K562 (cell line): ENCODE measurements around the gene MAML3. TPM values are rescaled to one million over a fixed set of nuclear protein-coding genes. Genes with fewer than 3 reads are reported as not detected.

Source experiments
- ATAC-seq: fragments of 200-7000 bp; cut with Tn5 transposase; 3 replicates; pipeline ENCODE4 v1.9.1; 2020; ENCODE audit warnings: moderate library complexity
- BruUV-seq: library from RNA; stranded (reverse); fragments of 400-500 nt; replicated peaks from 2 replicates; lab custom pipeline; 2021; lab: Mats Ljungman, UMichigan
- CTCF ChIA-PET: fragments of 300-600 bp; formaldehyde crosslinking; extraction: SDS; loops from one replicate; lab custom pipeline; 2021; ENCODE audit warnings: low intra/inter-chr PET ratio; lab: Yijun Ruan, JAX
- POLR2A ChIA-PET: fragments of 300-600, 350-650 bp; sonication (Branson Sonifier 250); formaldehyde crosslinking; extraction: SDS; loops from one replicate; lab custom pipeline; 2021; ENCODE audit warnings: antibody characterized with exemption, inconsistent platforms; lab: Yijun Ruan, JAX
- DNase-seq, 4 experiments: peaks; one replicate each; pipeline versions ENCODE4 v3.0.0 to v3.0.0-alpha.2; 2011 to 2018; ENCODE audit warnings: low spot score in 3 of 4, mixed read lengths in 3 of 4; ENCODE audit errors: extremely low read depth in 1 of 4
- FAIRE-seq: peaks from 2 replicates; lab custom pipeline; 2011; peaks lifted over from hg19 to GRCh38; lab: Jason Lieb, UNC
- H2AFZ ChIP-seq: 2 replicates; pipeline ENCODE4 v1.6.0; 2011; ENCODE audit warnings: low read depth, low read length, control low read depth, inconsistent platforms
- H3K27ac ChIP-seq: fragments of 200-600 bp; 3 replicates; pipeline ENCODE4 v1.8.0; 2011; ENCODE audit warnings: low read depth, mild to moderate bottlenecking, control low read depth, inconsistent platforms, low read length, moderate library complexity, mixed read lengths; ENCODE audit errors: extremely low read depth
- H3K27me3 ChIP-seq, 2 experiments: fragments of 300-600 bp in 1 of 2; 2 replicates in 1 of 2; 3 replicates in 1 of 2; pipeline versions ENCODE4 v1.6.0 to v1.8.0; 2011; ENCODE audit warnings: inconsistent platforms in 2 of 2, low read length in 2 of 2, mild to moderate bottlenecking in 1 of 2, mixed read lengths in 1 of 2, moderate library complexity in 1 of 2; ENCODE audit not compliant: control insufficient read depth in 2 of 2, insufficient read depth in 2 of 2
- H3K36me3 ChIP-seq: fragments of 300-600 bp; 3 replicates; pipeline ENCODE4 v1.8.0; 2011; ENCODE audit warnings: mild to moderate bottlenecking, low read length, inconsistent platforms; ENCODE audit not compliant: control insufficient read depth, insufficient read depth
- H3K4me1 ChIP-seq, 2 experiments: fragments of 200-600 bp in 1 of 2; replicated peaks in 1 of 2; 2 replicates in 1 of 2; 3 replicates in 1 of 2; pipeline versions ENCODE4 v1.5.1 to v1.8.0; 2011; ENCODE audit warnings: inconsistent platforms in 2 of 2, low read length in 2 of 2, mild to moderate bottlenecking in 1 of 2, mixed read lengths in 1 of 2, moderate library complexity in 1 of 2; ENCODE audit not compliant: control insufficient read depth in 2 of 2, insufficient read depth in 2 of 2
- H3K4me2 ChIP-seq: 2 replicates; pipeline ENCODE4 v1.6.1; 2011; ENCODE audit warnings: low read length, control low read depth, inconsistent platforms, mixed read lengths; ENCODE audit not compliant: insufficient read depth
- H3K4me3 ChIP-seq: fragments of 200-600 bp; sonication (generic), shearing (Covaris generic); 2 replicates; pipeline ENCODE4 v1.5.1; 2016; ENCODE audit warnings: control low read depth, inconsistent platforms
- H3K79me2 ChIP-seq: fragments of 200-600 bp; 3 replicates; pipeline ENCODE4 v1.8.0; 2011; ENCODE audit warnings: low read length, inconsistent platforms; ENCODE audit not compliant: control insufficient read depth, insufficient read depth
- H3K9ac ChIP-seq, 2 experiments: 2 replicates each; pipeline versions ENCODE4 v1.6.0 to v1.6.1; 2011; ENCODE audit warnings: low read depth in 2 of 2, low read length in 2 of 2, control low read depth in 1 of 2, inconsistent platforms in 1 of 2, mild to moderate bottlenecking in 1 of 2, mixed read lengths in 1 of 2; ENCODE audit not compliant: insufficient read depth in 1 of 2
- H3K9me1 ChIP-seq: one replicate; pipeline ENCODE4 v1.6.0; 2011; ENCODE audit warnings: inconsistent platforms, mild to moderate bottlenecking, low read length, moderate library complexity; ENCODE audit not compliant: control insufficient read depth, insufficient read depth
- H3K9me3 ChIP-seq: replicated peaks from 2 replicates; pipeline ENCODE4 v1.5.1; 2011; ENCODE audit warnings: low read depth, low read length, inconsistent platforms; ENCODE audit not compliant: control insufficient read depth, insufficient read depth
- H4K20me1 ChIP-seq: replicated peaks from 2 replicates; pipeline ENCODE4 v1.6.1; 2011; ENCODE audit warnings: low read length, inconsistent platforms, mixed read lengths; ENCODE audit not compliant: control insufficient read depth, insufficient read depth
- CBX8 ChIP-seq: fragments of 200-600 bp; sonication (generic); IDR thresholded peaks from 2 replicates; pipeline ENCODE4 v1.6.1; 2012; ENCODE audit warnings: borderline replicate concordance, mixed run types, low read depth, mild to moderate bottlenecking, moderate library complexity, mixed read lengths, low read length, control low read depth, inconsistent platforms; ENCODE audit not compliant: poor library complexity, severe bottlenecking; ENCODE audit errors: extremely low read depth
- DEAF1 ChIP-seq: fragments of 450-650 bp; formaldehyde crosslinking; IDR thresholded peaks from 2 replicates; pipeline ENCODE4 v1.4.0; 2020; ENCODE audit warnings: mild to moderate bottlenecking, moderate library complexity
- ESRRA ChIP-seq: fragments of 450-650 bp; IDR thresholded peaks from 2 replicates; pipeline ENCODE4 v1.6.1; 2014; ENCODE audit warnings: low read depth, mild to moderate bottlenecking, moderate library complexity, borderline replicate concordance
- FOXP4 ChIP-seq: sonication (generic); formaldehyde crosslinking; IDR thresholded peaks from 2 replicates; pipeline ENCODE4 v1.8.0; 2022; ENCODE audit warnings: mild to moderate bottlenecking, missing genetic modification reagents, borderline replicate concordance
- MEF2A ChIP-seq: IDR thresholded peaks from 2 replicates; pipeline ENCODE4 v1.6.1; 2011; ENCODE audit warnings: low read depth, mild to moderate bottlenecking, low read length, moderate library complexity; ENCODE audit not compliant: control insufficient read depth
- RBFOX2 ChIP-seq: fragments of 200-400 bp; formaldehyde crosslinking; IDR thresholded peaks from 2 replicates; pipeline ENCODE4 v1.6.1; 2017; ENCODE audit warnings: low read depth, mild to moderate bottlenecking, low read length, moderate library complexity
- WGBS: fragments of 100-300 bp; shearing (Covaris generic); methylation state at CpG from one replicate; pipeline ENCODE4 v1.1.6; 2016; ENCODE audit warnings: low coverage, mixed read lengths; ENCODE audit not compliant: insufficient coverage; ENCODE audit errors: missing lambda C conversion rate; 5-methylcytosine and 5-hydroxymethylcytosine counted together
- in situ Hi-C: fragments of 300-500 bp; cut with MboI; formaldehyde crosslinking; loops from 4 replicates; pipeline ENCODE4 v1.15.0; 2018; ENCODE audit warnings: inconsistent platforms, mixed read lengths
- intact Hi-C: fragments of 100-400 bp; cut with micrococcal nuclease; formaldehyde crosslinking; loops from 2 replicates; pipeline ENCODE4 v1.14.2; 2022
- polyA plus RNA-seq, 8 experiments: library from polyadenylated mRNA; depleted of rRNA in 4 of 8; stranded (reverse) in 5 of 8; unstranded in 3 of 8; fragments of >200 nt; fragmentation: Nextera tagmentation in 2 of 8; fragmentation: Illumina TruSeq in 1 of 8; extraction: Ambion mirVana in 2 of 8; extraction: Trizol in 1 of 8; gene quantifications; 2 replicates each; pipeline versions ENCODE4 v1.2.1 to v1.2.3, GENCODE V29; 2011 to 2014; ENCODE audit warnings: inconsistent platforms in 1 of 8, missing spikeins in 1 of 8
- total RNA-seq, 7 experiments: library from RNA; depleted of rRNA in 6 of 7; stranded (reverse); fragments of >200 nt in 6 of 7; fragmentation: Illumina TruSeq in 2 of 7; extraction: Trizol in 2 of 7; gene quantifications; 2 replicates each; pipeline versions ENCODE4 v1.2.1 to v1.2.3, GENCODE V29; 2011 to 2021; ENCODE audit warnings: low replicate concordance in 1 of 7

The MAML3 gene
- total and polyA plus RNA-seq, 9 of the 15 experiments (the other 6 are each of a cell fraction or from before 2014, with no cell fraction given) = 0.01 to 0.55 (median 0.25) TPM

- no peaks in the 10 kb centered on the region for H3K36me3 ChIP-seq
- H3K4me3 ChIP-seq = no peak overlapping the region
- no TSS peak for BruUV-seq
- H3K27ac ChIP-seq = no peak overlapping the region
- peaks cover 0 to 4% of the 10 kb centered on the region in 2 experiments; a peak in 1 of 5 replicates for H3K27me3 ChIP-seq
- in situ Hi-C loops (no loop called here), intact Hi-C loops (no loop called here)
- ATAC-seq (no peak), FAIRE-seq (no peak), DNase-seq (no peak)
- no peaks in the 10 kb centered on the region for H3K79me2 ChIP-seq
- H3K9me1 ChIP-seq = no peaks in the 10 kb centered on the region
- H3K4me2 ChIP-seq = no peak overlapping the region
- TF ChIP-seq MEF2A = no peak
- no peak for TF ChIP-seq ESRRA
- TF ChIP-seq RBFOX2 = no peak
- no peak for TF ChIP-seq FOXP4 (CRISPR knock-in tag)
- TF ChIP-seq CBX8 = no peak
- TF ChIP-seq DEAF1 = no peak
- no peaks in the 10 kb centered on the region for H3K4me1 ChIP-seq
- 0% methylated on average over 1 of the region's 1 CpG for WGBS
- no peaks in the 10 kb centered on the region for H4K20me1 ChIP-seq
- H3K9me3 ChIP-seq = no peaks in the 10 kb centered on the region
- H2AFZ ChIP-seq = no peak overlapping the region
- POLR2A ChIA-PET = no interaction called here
- no peak overlapping the region for H3K9ac ChIP-seq
- CTCF ChIA-PET = no interaction called here
Observed at GRCh38 chr4:140198942-140199341, 45.0 kb upstream of the MAML3 start.
